Mesothelial cell of epicardium (in vitro differentiated cells): ENCODE measurements around the gene DUSP22. TPM values are rescaled to one million over a fixed set of nuclear protein-coding genes. Genes with fewer than 3 reads are reported as not detected.

Source experiments
- DNase-seq, 2 experiments: peaks; one replicate each; pipeline ENCODE4 v3.0.0; 2021; ENCODE audit warnings: low spot score in 2 of 2; ENCODE audit not compliant: unreplicated experiment in 2 of 2
- H3K27ac Mint-ChIP-seq: 2 replicates; pipeline ENCODE4 v1.8.0; 2021; ENCODE audit warnings: mixed read lengths
- H3K27me3 Mint-ChIP-seq: 2 replicates; pipeline ENCODE4 v1.8.0; 2021; ENCODE audit warnings: low read depth, mixed read lengths
- H3K36me3 Mint-ChIP-seq: 2 replicates; pipeline ENCODE4 v1.8.0; 2021; ENCODE audit warnings: mixed read lengths
- H3K4me1 Mint-ChIP-seq: 2 replicates; pipeline ENCODE4 v1.8.0; 2021; ENCODE audit warnings: mixed read lengths
- H3K4me3 Mint-ChIP-seq: 2 replicates; pipeline ENCODE4 v1.8.0; 2021; ENCODE audit warnings: mild to moderate bottlenecking, moderate library complexity, mixed read lengths
- H3K9me3 Mint-ChIP-seq: 2 replicates; pipeline ENCODE4 v1.8.0; 2021; ENCODE audit warnings: mixed read lengths
- CTCF ChIP-seq: fragments of 200-600 bp; sonication (generic); IDR thresholded peaks from one replicate; pipeline ENCODE4 v1.5.0; 2021; ENCODE audit warnings: antibody characterized with exemption; ENCODE audit not compliant: unreplicated experiment
- total RNA-seq: library from RNA; stranded (reverse); gene quantifications from 3 replicates; pipeline ENCODE4 v1.2.1, GENCODE V29; 2021

Gene DUSP22
- total RNA-seq, 1 donor from 2014 or later: 32.0 TPM

DNA sequence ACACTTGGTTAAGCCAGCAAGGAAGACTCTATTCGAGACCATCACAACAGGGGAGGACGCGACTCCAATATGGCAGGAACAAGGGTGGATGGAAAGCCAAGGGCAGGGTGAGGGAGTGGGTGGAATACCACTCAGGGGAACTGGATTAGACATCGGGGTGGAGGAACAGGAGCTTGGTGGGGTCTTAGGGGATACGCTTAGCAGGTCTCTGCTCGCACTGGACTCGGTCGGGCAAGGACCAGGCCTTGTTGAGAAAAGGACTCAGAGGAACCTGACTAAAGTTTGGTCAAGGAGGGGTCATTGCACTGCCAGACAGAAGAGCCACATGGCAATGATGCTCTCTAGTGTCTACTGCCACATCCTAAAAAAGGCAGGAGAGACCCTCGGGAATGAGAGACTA is 10.5 kb downstream of the DUSP22 start:
- H3K9me3 Mint-ChIP-seq: peaks cover 9% of the 10 kb centered on the region
- no peak for TF ChIP-seq CTCF

GRCh38 chr6:303263-303662 is 11.0 kb downstream of the DUSP22 start:
- Mint-ChIP-seq H3K4me1 (no peaks in the 10 kb centered on the region), H3K27ac (no peak overlapping the region), H3K27me3 (no peaks in the 10 kb centered on the region), H3K4me3 (no peak overlapping the region), H3K9me3 (peaks cover 14% of the 10 kb centered on the region), H3K36me3 (peaks cover 6% of the 10 kb centered on the region)
- TF ChIP-seq CTCF: no peak
- DNase-seq: no peak

More for the DNA sequence above, 10.5 kb downstream of the DUSP22 start:
- no peaks in the 10 kb centered on the region for H3K27me3 Mint-ChIP-seq
- H3K4me1 Mint-ChIP-seq: no peaks in the 10 kb centered on the region
- H3K4me3 Mint-ChIP-seq: no peak overlapping the region
- no peak for DNase-seq
- H3K27ac Mint-ChIP-seq: no peak overlapping the region
- peaks cover 6% of the 10 kb centered on the region for H3K36me3 Mint-ChIP-seq

DNA sequence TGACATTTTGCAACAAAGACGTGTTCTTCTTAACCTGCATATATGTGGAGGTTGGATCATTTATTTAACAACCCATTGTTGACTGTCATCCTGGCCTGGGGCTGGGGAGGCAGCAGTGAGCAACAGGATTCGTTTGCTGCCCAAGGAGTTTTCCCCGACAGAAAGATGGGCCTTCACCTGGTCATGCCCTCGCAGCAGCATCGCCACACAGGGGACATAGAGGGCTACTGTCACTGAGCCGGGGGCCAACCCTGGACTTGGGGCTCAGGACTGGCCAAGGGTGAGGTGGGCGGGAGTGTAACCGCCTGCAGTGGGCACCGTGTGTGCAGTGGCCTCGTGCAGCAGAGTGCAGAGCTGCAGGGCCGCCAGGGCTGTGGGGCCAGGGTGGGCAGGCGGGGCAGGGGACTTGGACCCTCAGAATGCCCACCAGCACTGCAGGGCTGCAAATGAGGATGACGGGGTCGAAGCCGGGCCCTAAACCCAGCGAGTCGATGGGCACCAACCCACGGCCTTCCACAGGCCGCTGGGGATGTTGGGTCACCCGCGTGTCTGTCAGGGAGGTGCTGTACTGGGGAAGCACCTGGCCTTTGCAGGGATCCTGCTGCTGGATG is 11.8 kb downstream of the DUSP22 start:
- H3K9me3 Mint-ChIP-seq: peaks cover 18% of the 10 kb centered on the region
- no peak for TF ChIP-seq CTCF
- DNase-seq: no peak

GRCh38 chr6:304833-305370 is 12.6 kb downstream of the DUSP22 start:
- no peak for DNase-seq
- Mint-ChIP-seq H3K4me1 (no peaks in the 10 kb centered on the region), H3K27me3 (no peaks in the 10 kb centered on the region), H3K36me3 (peaks cover 6% of the 10 kb centered on the region), H3K9me3 (peaks cover 22% of the 10 kb centered on the region), H3K4me3 (no peak overlapping the region), H3K27ac (no peak overlapping the region)
- TF ChIP-seq CTCF: no peak

More for the DNA sequence above, 11.8 kb downstream of the DUSP22 start:
- no peak overlapping the region for H3K27ac Mint-ChIP-seq
- H3K36me3 Mint-ChIP-seq: peaks cover 6% of the 10 kb centered on the region
- no peak overlapping the region for H3K4me3 Mint-ChIP-seq
- no peaks in the 10 kb centered on the region for H3K4me1 Mint-ChIP-seq
- no peaks in the 10 kb centered on the region for H3K27me3 Mint-ChIP-seq

- H3K27ac Mint-ChIP-seq: no peak overlapping the region
- no peak for TF ChIP-seq CTCF
- no peak for DNase-seq
- no peaks in the 10 kb centered on the region for H3K27me3 Mint-ChIP-seq
- no peaks in the 10 kb centered on the region for H3K4me1 Mint-ChIP-seq
- peaks cover 22% of the 10 kb centered on the region for H3K9me3 Mint-ChIP-seq
- H3K4me3 Mint-ChIP-seq: no peak overlapping the region
- H3K36me3 Mint-ChIP-seq: peaks cover 6% of the 10 kb centered on the region
Measured at GRCh38 chr6:305371-306206, 13.3 kb downstream of the DUSP22 start.
